ENCODE results near the gene CADPS2.

DNA sequence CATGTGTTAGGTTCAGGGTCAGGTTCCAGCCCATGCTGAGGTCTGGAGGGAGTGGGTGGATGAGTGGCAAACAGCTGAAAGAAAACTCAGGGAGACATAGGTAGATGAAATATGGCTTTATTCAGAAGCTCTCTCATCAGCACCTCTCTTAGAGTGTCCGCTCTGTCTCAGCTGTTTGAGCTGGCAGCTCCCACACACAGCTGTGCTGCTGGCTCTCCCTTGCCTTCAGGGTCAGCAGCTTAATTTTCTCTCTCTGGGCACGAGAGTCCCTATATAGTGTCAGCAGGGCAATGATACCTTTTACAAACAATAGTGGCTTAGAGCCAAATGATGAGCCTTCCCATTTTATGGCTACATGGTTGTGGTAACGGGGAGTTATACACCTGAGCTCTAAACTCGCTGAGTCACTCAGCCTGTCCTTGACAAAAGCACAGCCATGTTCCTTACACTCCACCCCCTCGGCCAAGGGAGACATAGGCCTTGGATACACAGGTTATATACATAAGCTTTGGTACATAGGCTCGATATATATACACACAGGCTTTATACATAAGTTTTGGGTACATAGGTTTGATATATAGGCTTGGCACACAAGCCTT, 197.8 kb downstream of the CADPS2 start:
- TF ChIP-seq POLR2A (IDR thresholded peaks at IDR 0.05) = no peak
- TF ChIP-seq CTCF (IDR thresholded peaks at IDR 0.05) = no peak
